Measurements from ENCODE around the gene PCCA.

The PCCA gene

GRCh38 chr13:100514788-100515409, 426.0 kb downstream of the PCCA start:
- DNase-seq: peak; percentile 86

GRCh38 chr13:100515410-100515800, 426.5 kb downstream of the PCCA start:
- DNase-seq: no peak

GRCh38 chr13:100517135-100517534, 428.2 kb downstream of the PCCA start:
- DNase-seq: peak; percentile 45

DNA sequence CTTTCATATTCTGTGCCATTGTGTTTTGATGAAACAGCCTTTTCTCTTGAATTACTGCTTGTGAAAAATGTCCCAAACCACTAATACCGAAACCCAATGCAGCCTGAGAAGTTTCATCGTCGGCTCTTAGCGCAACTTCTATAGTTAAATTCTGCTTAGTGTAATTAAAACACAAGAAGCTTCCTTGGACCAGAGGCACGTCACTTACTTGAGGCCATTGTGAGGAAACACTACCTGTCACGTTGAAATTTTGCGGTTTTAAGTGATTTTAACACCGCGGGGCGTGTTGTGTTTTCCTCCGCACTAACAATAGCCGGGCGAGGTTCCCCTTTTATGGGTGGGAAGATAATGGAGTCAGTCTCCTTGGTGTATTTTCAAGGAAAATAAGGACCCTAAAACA, 428.8 kb downstream of the PCCA start:
- peak; percentile 28 for DNase-seq

DNA sequence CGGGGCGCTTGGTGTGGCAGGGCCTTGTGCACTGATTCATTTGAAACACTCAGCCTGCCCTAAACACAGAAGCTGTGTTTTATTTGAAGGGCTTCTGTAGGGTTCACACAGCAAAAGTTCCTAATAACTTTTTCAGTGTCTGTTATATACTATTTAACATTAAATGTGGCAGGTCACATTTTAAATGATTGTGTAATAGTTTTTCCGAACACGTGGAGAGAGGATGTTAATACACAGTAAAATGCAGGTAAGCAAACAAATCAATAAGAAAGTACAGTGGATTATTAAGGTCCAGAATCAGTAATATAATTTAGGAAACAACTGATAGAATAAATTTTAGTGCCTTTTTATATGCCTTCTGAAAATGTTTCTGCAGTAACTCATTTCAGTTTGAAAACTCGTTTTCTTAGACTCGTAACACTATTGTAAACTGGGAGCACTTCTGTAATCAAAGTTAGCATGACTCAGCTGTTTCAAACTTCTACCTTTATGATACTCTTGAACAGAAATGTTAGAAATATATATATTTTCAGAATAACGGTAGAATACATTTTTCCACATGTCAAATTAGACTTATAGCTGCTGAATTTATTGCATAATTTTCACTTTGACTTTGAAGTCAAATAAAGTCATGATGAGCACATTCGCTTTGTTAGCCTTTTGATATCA, 429.6 kb downstream of the PCCA start:
- peak; percentile 19 for DNase-seq

DNA sequence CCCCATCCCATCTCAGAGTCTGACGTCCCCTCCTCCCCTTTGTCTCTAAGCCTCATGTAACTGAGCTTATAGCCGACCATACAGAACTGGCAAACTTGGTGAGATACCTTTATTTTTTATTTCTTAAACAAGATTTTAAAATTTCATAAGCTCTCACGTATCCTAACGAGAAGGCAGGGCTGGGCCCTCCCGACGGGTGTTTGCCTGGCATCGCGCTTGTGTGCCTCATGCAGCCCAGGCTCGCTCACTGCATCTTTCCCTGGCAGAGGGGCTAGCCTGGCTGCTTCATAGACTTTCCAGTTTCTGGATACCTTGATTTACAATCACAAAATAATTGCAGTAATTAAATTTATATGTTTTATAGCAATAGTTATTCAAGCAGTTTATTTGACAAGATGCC, 430.7 kb downstream of the PCCA start:
- no peak for DNase-seq

- peak; percentile 50 for DNase-seq
These were observed 432.3 kb downstream of the PCCA start for GRCh38 chr13:100520936-100521850.

GRCh38 chr13:100521851-100522617, 433.1 kb downstream of the PCCA start:
- DNase-seq: peak; percentile 28

GRCh38 chr13:100522618-100523309, 433.9 kb downstream of the PCCA start:
- DNase-seq: no peak

- DNase-seq: peak; percentile 38
These were observed 434.5 kb downstream of the PCCA start for GRCh38 chr13:100523411-100523810.

- peak; percentile 41 for DNase-seq
These were observed 435.1 kb downstream of the PCCA start for GRCh38 chr13:100523981-100524386.

DNA sequence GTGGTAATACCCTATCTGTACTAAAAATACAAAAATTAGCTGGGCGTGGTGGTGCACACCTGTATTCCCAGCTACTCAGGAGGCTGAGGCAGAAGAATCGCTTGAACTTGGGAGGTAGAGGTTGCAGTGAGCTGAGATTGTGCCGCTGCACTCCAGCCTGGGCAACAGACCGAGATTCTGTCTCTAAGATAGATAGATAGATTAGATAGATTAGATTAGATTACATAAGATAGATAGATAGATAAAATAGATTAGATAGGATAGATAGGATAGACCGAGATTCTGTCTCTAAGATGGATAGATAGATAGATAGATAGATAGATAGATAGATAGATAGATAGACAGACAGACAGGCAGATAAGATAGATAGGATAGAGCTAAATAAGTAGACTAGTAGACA, 435.8 kb downstream of the PCCA start:
- peak; percentile 13 for DNase-seq

- no peak for DNase-seq
These were observed 436.8 kb downstream of the PCCA start for GRCh38 chr13:100525453-100526317.

DNA sequence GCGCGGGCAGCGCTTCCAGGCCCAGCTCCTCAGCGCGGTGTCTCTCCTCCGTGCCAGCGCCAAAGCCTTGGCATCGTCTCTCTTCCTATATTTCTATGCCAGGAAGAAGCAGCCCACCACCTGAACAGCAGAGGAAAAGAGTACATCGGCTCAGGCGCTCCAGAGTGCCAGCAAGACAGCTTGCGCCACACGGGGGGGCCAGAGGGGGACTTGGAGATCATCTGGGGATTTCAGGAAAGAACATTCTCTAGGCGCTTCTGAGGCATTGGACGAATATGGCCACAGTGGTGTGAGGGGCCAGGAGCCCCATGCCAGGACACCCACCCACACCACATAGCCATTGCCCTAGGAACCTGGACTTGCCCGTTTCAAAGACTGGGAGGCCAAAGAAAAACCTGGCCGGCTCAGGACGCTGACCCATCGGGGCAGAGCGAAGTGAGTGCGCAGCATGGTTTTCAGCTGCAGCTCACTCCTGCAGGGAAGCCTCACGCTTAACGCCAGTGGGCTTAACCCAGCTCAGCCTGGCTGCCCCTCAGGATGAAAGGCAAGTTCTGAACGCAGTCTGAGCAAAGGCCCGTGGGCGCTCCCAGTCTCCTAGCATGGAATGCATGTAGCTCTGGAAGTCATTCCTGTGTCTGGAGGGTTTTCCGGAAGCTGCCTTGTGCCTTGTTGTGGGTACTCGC, 437.6 kb downstream of the PCCA start:
- DNase-seq: no peak

GRCh38 chr13:100527644-100528043, 438.8 kb downstream of the PCCA start:
- DNase-seq: no peak

GRCh38 chr13:100528353-100528752, 439.5 kb downstream of the PCCA start:
- DNase-seq: no peak

GRCh38 chr13:100528820-100529219, 439.9 kb downstream of the PCCA start:
- no peak for DNase-seq

GRCh38 chr13:100529666-100530377, 440.9 kb downstream of the PCCA start:
- DNase-seq: no peak

DNA sequence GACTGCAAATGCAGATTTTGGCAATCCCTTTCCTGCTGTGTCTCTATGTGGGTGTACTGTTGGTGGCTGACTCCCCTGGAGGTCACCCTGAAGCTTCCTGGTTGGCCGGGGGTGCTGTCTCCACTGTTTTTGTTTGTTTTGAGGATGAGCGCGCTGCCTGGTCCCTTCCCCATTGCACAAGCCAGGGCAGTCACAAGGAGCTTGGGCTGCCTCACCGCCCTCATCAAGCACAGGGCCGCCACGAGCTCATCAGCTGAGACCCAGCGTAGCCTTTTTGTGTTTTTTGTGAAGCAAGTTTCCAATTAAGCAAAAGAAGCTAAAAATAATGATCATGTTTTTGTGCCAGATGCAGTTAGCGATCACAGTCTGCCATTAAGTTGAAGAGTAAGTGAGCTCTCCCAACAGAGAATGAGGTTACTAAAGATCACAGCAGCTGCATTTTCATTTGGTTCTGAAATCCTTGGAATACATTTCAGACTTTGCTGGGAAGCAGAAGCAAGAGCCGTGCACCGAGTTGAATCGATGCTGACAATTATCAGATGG, 441.8 kb downstream of the PCCA start:
- DNase-seq: peak; percentile 13
